ENCODE data around the gene PTGDS.

- TF ChIP-seq POLR2AphosphoS5 (IDR thresholded peaks at IDR 0.05; ENCODE audit: low read depth, low read length) (no peak), TAF1 (IDR thresholded peaks at IDR 0.05; ENCODE audit: borderline replicate concordance, low read depth, low read length) (no peak)
These were observed at the start of gene PTGDS for GRCh38 chr9:136977223-136977622.
